Measurements from ENCODE around the gene DUSP28. TPM values are rescaled to one million over a fixed set of nuclear protein-coding genes. Genes with fewer than 3 reads are reported as not detected.
A peak's percentile ranks its signal among the peaks of the same experiment; 100 is the strongest.

DUSP28 gene
- total and polyA plus RNA-seq, 2 donors (not counting 1 experiment from before 2014, with no cell fraction given), result 19.0 to 19.1 TPM

DNA sequence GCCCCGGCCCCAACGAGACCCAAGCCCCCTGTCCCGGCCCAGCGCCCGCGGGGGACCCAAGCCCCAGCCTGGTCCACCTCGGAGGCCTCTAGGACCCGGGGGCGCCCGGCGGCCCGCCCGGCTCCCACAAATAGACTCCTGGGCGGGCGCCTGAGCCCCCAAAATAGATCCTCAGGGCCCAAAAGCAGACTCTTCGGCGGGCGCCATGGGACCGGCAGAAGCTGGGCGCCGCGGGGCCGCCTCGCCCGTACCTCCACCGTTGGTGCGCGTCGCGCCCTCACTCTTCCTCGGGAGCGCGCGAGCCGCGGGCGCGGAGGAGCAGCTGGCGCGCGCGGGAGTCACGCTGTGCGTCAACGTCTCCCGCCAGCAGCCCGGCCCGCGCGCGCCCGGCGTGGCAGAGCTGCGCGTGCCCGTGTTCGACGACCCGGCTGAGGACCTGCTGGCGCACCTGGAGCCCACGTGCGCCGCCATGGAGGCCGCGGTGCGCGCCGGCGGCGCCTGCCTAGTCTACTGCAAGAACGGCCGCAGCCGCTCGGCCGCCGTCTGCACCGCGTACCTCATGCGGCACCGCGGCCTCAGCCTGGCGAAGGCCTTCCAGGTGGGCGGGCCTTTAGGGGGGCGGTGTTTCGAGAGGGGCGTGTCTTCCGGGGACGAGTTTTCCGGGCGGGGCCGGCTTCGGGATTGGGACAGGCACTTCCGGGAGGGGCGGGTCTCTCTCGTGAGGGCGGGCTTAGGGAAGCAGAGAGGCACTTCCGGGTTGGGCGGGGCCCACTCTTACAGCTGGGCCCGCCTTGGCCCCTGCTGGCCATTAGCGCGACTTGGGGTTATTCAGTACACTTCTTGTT lies 545 bp downstream of the DUSP28 start:
- H3K4me2 ChIP-seq (replicated peaks; ENCODE audit: low read depth, low read length, poor library complexity, severe bottlenecking), result peak overlapping the region; percentile 87
- intact Hi-C loops (cut with micrococcal nuclease), result loop anchor here (1.0 to 10.0 kb wide), 11 partner anchors 8 to 1322 kb away; partner anchors contain the start of genes ATG4B, CAPN10, FARP2 and GPC1
- no peaks in the 10 kb centered on the region for H3K9me3 Mint-ChIP-seq (ENCODE audit: insufficient read depth)
- POLR2A ChIA-PET, result interaction anchor here (0.6 to 2.7 kb wide), 6 partner anchors 8 to 1174 kb away, joined by 3 to 59 read pairs (median 4); partner anchors contain the start of genes CAPN10, D2HGDH and RNPEPL1
- H4K20me1 ChIP-seq (ENCODE audit: control insufficient read depth, insufficient read depth, low read length, poor library complexity, severe bottlenecking), result peaks cover 44% of the 10 kb centered on the region
- WGBS (ENCODE audit: insufficient coverage), result under 1% methylated on average over 101 of the region's 101 CpGs
- peak overlapping the region; percentile 67 for H2AFZ ChIP-seq (ENCODE audit: insufficient read depth, low read depth, low read length, poor library complexity, severe bottlenecking)
- H3K27me3 Mint-ChIP-seq, result no peaks in the 10 kb centered on the region
- peak; percentile 67 for ATAC-seq (ENCODE audit: low read depth)
- H3K27ac Mint-ChIP-seq, result peak overlapping the region; percentile 96
- H3K4me1 ChIP-seq (ENCODE audit: control insufficient read depth in 2 of 2, insufficient read depth in 2 of 2, low read length in 2 of 2), result peaks cover 52 to 66% of the 10 kb centered on the region in 2 donors
- TF ChIP-seq EZH2 (IDR thresholded peaks at IDR 0.05; ENCODE audit: borderline replicate concordance, insufficient read depth, low read depth, low read length, poor library complexity, severe bottlenecking), result no peak
- peak overlapping the region; percentile 92 for H3K9ac ChIP-seq (ENCODE audit: low read length)
- CTCF ChIA-PET, result interaction anchor here (0.9 to 7.8 kb wide), 4 partner anchors 9 to 47 kb away, joined by 4 to 126 read pairs (median 7); partner anchors contain the start of gene CAPN10
- peaks cover 76% of the 10 kb centered on the region for H3K79me2 ChIP-seq (ENCODE audit: control insufficient read depth, insufficient read depth, low read length)
- DNase-seq, result peak; percentile 99
- H3K27me3 ChIP-seq (replicated peaks in 1 of 4; ENCODE audit: control extremely low read depth in 1 of 4, control insufficient read depth in 3 of 4, insufficient read depth in 4 of 4, low read length in 3 of 4), result no peaks in the 10 kb centered on the region
- no peaks in the 10 kb centered on the region for H3K9me3 ChIP-seq (ENCODE audit: control extremely low read depth in 1 of 3, control insufficient read depth in 2 of 3, insufficient read depth in 1 of 3, low read length in 2 of 3)
- peaks cover 71% of the 10 kb centered on the region for H3K4me1 Mint-ChIP-seq
- peak overlapping the region; percentile 65 to 86 (median 74) for H3K4me3 ChIP-seq (ENCODE audit: control extremely low read depth in 1 of 5, extremely low read depth in 1 of 5, insufficient read depth in 1 of 5, low read depth in 2 of 5, low read length in 4 of 5)
- peak overlapping the region; percentile 81 for H3K4me3 Mint-ChIP-seq
- H3K27ac ChIP-seq (ENCODE audit: low read length in 2 of 2), result peak overlapping the region; percentile 89 to 98
- peaks cover 0 to 13% of the 10 kb centered on the region in 2 experiments for H3K36me3 ChIP-seq (replicated peaks in 1 of 2; ENCODE audit: control extremely low read depth in 1 of 2, control insufficient read depth in 1 of 2, extremely low read depth in 1 of 2, insufficient read depth in 2 of 2, low read length in 1 of 2)

DNA sequence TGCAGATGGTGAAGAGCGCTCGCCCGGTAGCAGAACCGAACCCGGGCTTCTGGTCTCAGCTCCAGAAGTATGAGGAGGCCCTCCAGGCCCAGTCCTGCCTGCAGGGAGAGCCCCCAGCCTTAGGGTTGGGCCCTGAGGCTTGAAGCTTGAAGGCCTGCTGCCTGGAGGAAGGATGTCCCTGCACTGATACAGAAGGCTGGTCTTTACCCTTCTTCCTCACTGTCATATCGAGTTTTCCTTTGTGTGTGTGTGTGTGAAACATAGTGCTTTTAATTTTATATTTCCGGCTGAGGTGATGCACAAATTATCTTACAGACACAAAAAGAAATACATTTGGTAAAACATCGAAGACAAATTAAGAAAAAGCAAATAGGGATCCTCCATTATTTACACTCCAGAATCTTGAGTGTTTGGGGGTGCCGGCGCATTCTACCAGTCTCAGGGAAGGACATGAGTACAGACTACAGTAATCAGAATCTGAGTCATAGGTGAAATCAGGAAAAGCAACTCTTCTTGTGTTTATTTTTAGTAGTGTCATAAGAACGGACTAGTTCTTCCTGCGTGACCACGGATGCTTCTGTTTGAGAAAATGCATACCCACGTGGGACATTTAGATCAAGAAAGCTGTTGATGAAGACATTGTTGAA lies 1.3 kb downstream of the DUSP28 start:
- intact Hi-C loops (cut with micrococcal nuclease), result loop anchor here (1.0 to 10.0 kb wide), 10 partner anchors 25 to 1321 kb away; partner anchors contain the start of genes ATG4B, CAPN10, FARP2 and GPC1
- CTCF ChIA-PET, result interaction anchor here (0.9 to 7.8 kb wide), 4 partner anchors 10 to 47 kb away, joined by 4 to 126 read pairs (median 7); partner anchors contain the start of gene CAPN10

More for the DNA sequence above, 1.3 kb downstream of the DUSP28 start:
- no peaks in the 10 kb centered on the region for H3K27me3 ChIP-seq (replicated peaks in 1 of 4; ENCODE audit: control extremely low read depth in 1 of 4, control insufficient read depth in 3 of 4, insufficient read depth in 4 of 4, low read length in 3 of 4)
- peak overlapping the region; percentile 81 for H3K4me3 Mint-ChIP-seq
- WGBS (ENCODE audit: insufficient coverage), result 0% methylated on average over 9 of the region's 14 CpGs
- POLR2A ChIA-PET, result interaction anchor here (1.1 to 2.7 kb wide), 4 partner anchors 7 to 1173 kb away, joined by 3 to 59 read pairs (median 9); partner anchors contain the start of genes CAPN10, D2HGDH and RNPEPL1
- H3K27ac ChIP-seq (ENCODE audit: low read length in 2 of 2), result peak overlapping the region; percentile 56 to 68
- no peak for TF ChIP-seq EZH2 (IDR thresholded peaks at IDR 0.05; ENCODE audit: borderline replicate concordance, insufficient read depth, low read depth, low read length, poor library complexity, severe bottlenecking)
- TF ChIP-seq, protein P1, sequence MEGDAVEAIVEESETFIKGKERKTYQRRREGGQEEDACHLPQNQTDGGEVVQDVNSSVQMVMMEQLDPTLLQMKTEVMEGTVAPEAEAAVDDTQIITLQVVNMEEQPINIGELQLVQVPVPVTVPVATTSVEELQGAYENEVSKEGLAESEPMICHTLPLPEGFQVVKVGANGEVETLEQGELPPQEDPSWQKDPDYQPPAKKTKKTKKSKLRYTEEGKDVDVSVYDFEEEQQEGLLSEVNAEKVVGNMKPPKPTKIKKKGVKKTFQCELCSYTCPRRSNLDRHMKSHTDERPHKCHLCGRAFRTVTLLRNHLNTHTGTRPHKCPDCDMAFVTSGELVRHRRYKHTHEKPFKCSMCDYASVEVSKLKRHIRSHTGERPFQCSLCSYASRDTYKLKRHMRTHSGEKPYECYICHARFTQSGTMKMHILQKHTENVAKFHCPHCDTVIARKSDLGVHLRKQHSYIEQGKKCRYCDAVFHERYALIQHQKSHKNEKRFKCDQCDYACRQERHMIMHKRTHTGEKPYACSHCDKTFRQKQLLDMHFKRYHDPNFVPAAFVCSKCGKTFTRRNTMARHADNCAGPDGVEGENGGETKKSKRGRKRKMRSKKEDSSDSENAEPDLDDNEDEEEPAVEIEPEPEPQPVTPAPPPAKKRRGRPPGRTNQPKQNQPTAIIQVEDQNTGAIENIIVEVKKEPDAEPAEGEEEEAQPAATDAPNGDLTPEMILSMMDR (IDR thresholded peaks at IDR 0.05), result peak; percentile 32
- ATAC-seq (ENCODE audit: low read depth), result no peak
- H3K79me2 ChIP-seq (ENCODE audit: control insufficient read depth, insufficient read depth, low read length), result peaks cover 68% of the 10 kb centered on the region
- no peaks in the 10 kb centered on the region for H3K9me3 Mint-ChIP-seq (ENCODE audit: insufficient read depth)
- H3K9ac ChIP-seq (ENCODE audit: low read length), result peak overlapping the region; percentile 92
- H3K36me3 ChIP-seq (replicated peaks in 1 of 2; ENCODE audit: control extremely low read depth in 1 of 2, control insufficient read depth in 1 of 2, extremely low read depth in 1 of 2, insufficient read depth in 2 of 2, low read length in 1 of 2), result peaks cover 0 to 13% of the 10 kb centered on the region in 2 experiments
- H3K27ac Mint-ChIP-seq, result peak overlapping the region; percentile 96
- H2AFZ ChIP-seq (ENCODE audit: insufficient read depth, low read depth, low read length, poor library complexity, severe bottlenecking), result peak overlapping the region; percentile 67
- H3K9me3 ChIP-seq (ENCODE audit: control extremely low read depth in 1 of 3, control insufficient read depth in 2 of 3, insufficient read depth in 1 of 3, low read length in 2 of 3), result no peaks in the 10 kb centered on the region
- DNase-seq, result peak; percentile 47
- H3K4me3 ChIP-seq (ENCODE audit: control extremely low read depth in 1 of 5, extremely low read depth in 1 of 5, insufficient read depth in 1 of 5, low read depth in 2 of 5, low read length in 4 of 5), result peak overlapping the region; percentile 65 to 86 (median 74)
- peaks cover 36% of the 10 kb centered on the region for H4K20me1 ChIP-seq (ENCODE audit: control insufficient read depth, insufficient read depth, low read length, poor library complexity, severe bottlenecking)
- H3K4me2 ChIP-seq (replicated peaks; ENCODE audit: low read depth, low read length, poor library complexity, severe bottlenecking), result peak overlapping the region; percentile 87
- peaks cover 74% of the 10 kb centered on the region for H3K4me1 Mint-ChIP-seq
- no peaks in the 10 kb centered on the region for H3K27me3 Mint-ChIP-seq
- H3K4me1 ChIP-seq (ENCODE audit: control insufficient read depth in 2 of 2, insufficient read depth in 2 of 2, low read length in 2 of 2), result peaks cover 56 to 72% of the 10 kb centered on the region in 2 donors

Measured in B cell (primary cell).